Pancreas (tissue), 10 donors: Measurements from ENCODE around the gene FGD5. TPM values are rescaled to one million over a fixed set of nuclear protein-coding genes. Genes with fewer than 3 reads are reported as not detected.

ENCODE experiments used
- ATAC-seq, 4 donors: fragments of 200-7000 bp; cut with Tn5 transposase; one replicate each; pipeline versions ENCODE4 v1.8.0 to v1.9.1; 2020; ENCODE audit warnings: mild to moderate bottlenecking in 4 of 4, moderate library complexity in 4 of 4
- DNase-seq, 6 donors: peaks; one replicate each; pipeline ENCODE4 v3.0.0-alpha.2; 2020
- FAIRE-seq: peaks from 2 replicates; lab custom pipeline; 2012; peaks lifted over from hg19 to GRCh38; lab: Jason Lieb, UNC
- H3K27ac ChIP-seq, 4 donors: fragments of 200-600 bp; sonication (generic); 1 replicate in 3 of 4; 2 replicates in 1 of 4; pipeline versions ENCODE4 v1.5.0 to v1.8.0; 2020
- H3K27me3 ChIP-seq, 4 donors: fragments of 200-600 bp; one replicate each; pipeline ENCODE4 v1.8.0; 2021
- H3K36me3 ChIP-seq, 3 donors: fragments of 200-600 bp; sonication (generic) in 1 of 3; one replicate each; pipeline versions ENCODE4 v1.5.0 to v1.8.0; 2020 to 2021
- H3K4me1 ChIP-seq, 3 donors: fragments of 200-600 bp; one replicate each; pipeline ENCODE4 v1.8.0; 2021
- H3K4me3 ChIP-seq, 4 donors: fragments of 200-600 bp; sonication (generic) in 2 of 4; one replicate each; pipeline versions ENCODE4 v1.5.0 to v1.8.0; 2020 to 2021
- H3K9me3 ChIP-seq, 4 donors: fragments of 200-600 bp; one replicate each; pipeline ENCODE4 v1.8.0; 2021
- CTCF ChIP-seq, 4 donors: fragments of 200-600 bp; sonication (generic) in 3 of 4; IDR thresholded peaks; one replicate each; pipeline versions ENCODE4 v1.5.0 to v1.8.0; 2021; ENCODE audit warnings: antibody characterized with exemption in 4 of 4
- WGBS, 2 donors: extraction: QIAGEN DNeasy Blood & Tissue Kit; methylation state at CpG; one replicate each; pipeline ENCODE4 v1.1.7; 2013; 5-methylcytosine and 5-hydroxymethylcytosine counted together
- intact Hi-C, 3 donors: fragments of 100-400 bp; cut with DNase I; formaldehyde crosslinking; loops; one replicate each; pipeline versions ENCODE4 v1.11.1 to v1.14.2; 2022
- polyA plus RNA-seq, 2 donors: library from polyadenylated mRNA; stranded (reverse); fragments of 200-250 nt; gene quantifications; one replicate each; pipeline ENCODE4 v1.2.3, GENCODE V29; 2013
- total RNA-seq, 6 donors: library from RNA; stranded (reverse); fragmentation: NEBNext Ultra II Directional in 4 of 6; extraction: Animal tissue kit (Norgen Biotek cat#: 25700) in 4 of 6; gene quantifications; one replicate each; pipeline versions ENCODE4 v1.2.1 to v1.2.4, GENCODE V29; 2021 to 2023
- donor health status: healthy with polysubstance abuse.
- donor health status: DM: no; HTN: no; CAD: no; lungs with moderate emphysema.
- donor health status: DM: no; HTN: no; CAD: no.
- donor health status: control.
- donor health status: control.
- donor health status: Bipolar disorder and iron deficiency.
- donor health status: DM: yes; HTN: yes; CAD: no.
- donor health status: DM: no; HTN: no; CAD: no.
- donor health status: DM: no; HTN: no; CAD: no.
- donor health status: DM: yes; HTN: yes; CAD: no.

Gene FGD5
- total RNA-seq (1 to 10 TPM; 2.2 to 7.1 (median 3.8) TPM), polyA plus RNA-seq (1 to 10 TPM; 2.6 to 3.1 TPM)

GRCh38 chr3:14818804-14819500, at the start of gene FGD5:
TSS of gene FGD5 (plus strand) at chr3:14818962. CDS start at chr3:14819072, 110 bp downstream.
- DNase-seq (no peak), ATAC-seq (no peak), FAIRE-seq (no peak)
- TF ChIP-seq CTCF (IDR thresholded peaks at IDR 0.05): no peak
- WGBS, 2 donors: 63 to 72% methylated on average over 25 of the region's 25 CpGs
- no peaks in the 10 kb centered on the region for H3K4me1 ChIP-seq
- H3K4me3 ChIP-seq: no peak within 1 kb of the TSS
- intact Hi-C loops: no loop called here
- no peak within 1 kb of the TSS for H3K27ac ChIP-seq
- no peaks in the 10 kb centered on the region for H3K36me3 ChIP-seq
- H3K9me3 ChIP-seq: no peaks in the 10 kb centered on the region
- no peaks in the 10 kb centered on the region for H3K27me3 ChIP-seq

- ATAC-seq: no peak
These were observed 49.0 kb upstream of the FGD5 start for GRCh38 chr3:14769544-14770325.

GRCh38 chr3:14770591-14770990, 48.2 kb upstream of the FGD5 start:
- intact Hi-C loops: no loop called here
- Histone ChIP-seq H3K4me3 (no peak overlapping the region), H3K9me3 (no peaks in the 10 kb centered on the region), H3K4me1 (no peaks in the 10 kb centered on the region), H3K36me3 (no peaks in the 10 kb centered on the region), H3K27me3 (no peaks in the 10 kb centered on the region), H3K27ac (no peak overlapping the region)
- no peak for TF ChIP-seq CTCF (IDR thresholded peaks at IDR 0.05)
- FAIRE-seq: no peak
- 81 to 85% methylated on average over 7 of the region's 7 CpGs for WGBS, 2 donors
- ATAC-seq: no peak
- no peak for DNase-seq

More at GRCh38 chr3:14769544-14770325, 49.0 kb upstream of the FGD5 start:
- Histone ChIP-seq H3K4me3 (no peak overlapping the region), H3K9me3 (no peaks in the 10 kb centered on the region), H3K27ac (no peak overlapping the region), H3K27me3 (no peaks in the 10 kb centered on the region), H3K36me3 (no peaks in the 10 kb centered on the region), H3K4me1 (no peaks in the 10 kb centered on the region)
- intact Hi-C loops: no loop called here
- 82 to 87% methylated on average over 10 to 11 of the region's 11 CpGs for WGBS, 2 donors
- TF ChIP-seq CTCF (IDR thresholded peaks at IDR 0.05): no peak
- no peak for DNase-seq
- no peak for FAIRE-seq

GRCh38 chr3:14771593-14772497, 46.9 kb upstream of the FGD5 start:
- Histone ChIP-seq H3K4me3 (no peak overlapping the region), H3K4me1 (no peaks in the 10 kb centered on the region), H3K27ac (no peak overlapping the region), H3K27me3 (no peaks in the 10 kb centered on the region), H3K9me3 (no peaks in the 10 kb centered on the region), H3K36me3 (no peaks in the 10 kb centered on the region)
- FAIRE-seq (no peak), ATAC-seq (peak in 3 of 4 donors; percentile 27 to 89 (median 35)), DNase-seq (peak in 4 of 6 donors; percentile 33 to 67 (median 49))
- intact Hi-C loops: no loop called here
- TF ChIP-seq CTCF (IDR thresholded peaks at IDR 0.05): no peak
- 74 to 80% methylated on average over 18 of the region's 18 CpGs for WGBS, 2 donors
